Measurements from ENCODE around the gene HP1BP3.

The HP1BP3 gene

GRCh38 chr1:20703124-20703756 lies 83.9 kb downstream of the HP1BP3 start:
- H3K4me1 ChIP-seq (ENCODE audit: low read length), result no peaks in the 10 kb centered on the region
- H4K20me1 ChIP-seq (ENCODE audit: insufficient read depth, low read length), result no peaks in the 10 kb centered on the region
- H3K4me2 ChIP-seq (ENCODE audit: low read length), result no peak overlapping the region
- H2AFZ ChIP-seq (ENCODE audit: low read depth, low read length), result no peak overlapping the region
- TF ChIP-seq EZH2phosphoT487 (IDR thresholded peaks at IDR 0.05; ENCODE audit: low read depth), result no peak
- TF ChIP-seq, protein P1, sequence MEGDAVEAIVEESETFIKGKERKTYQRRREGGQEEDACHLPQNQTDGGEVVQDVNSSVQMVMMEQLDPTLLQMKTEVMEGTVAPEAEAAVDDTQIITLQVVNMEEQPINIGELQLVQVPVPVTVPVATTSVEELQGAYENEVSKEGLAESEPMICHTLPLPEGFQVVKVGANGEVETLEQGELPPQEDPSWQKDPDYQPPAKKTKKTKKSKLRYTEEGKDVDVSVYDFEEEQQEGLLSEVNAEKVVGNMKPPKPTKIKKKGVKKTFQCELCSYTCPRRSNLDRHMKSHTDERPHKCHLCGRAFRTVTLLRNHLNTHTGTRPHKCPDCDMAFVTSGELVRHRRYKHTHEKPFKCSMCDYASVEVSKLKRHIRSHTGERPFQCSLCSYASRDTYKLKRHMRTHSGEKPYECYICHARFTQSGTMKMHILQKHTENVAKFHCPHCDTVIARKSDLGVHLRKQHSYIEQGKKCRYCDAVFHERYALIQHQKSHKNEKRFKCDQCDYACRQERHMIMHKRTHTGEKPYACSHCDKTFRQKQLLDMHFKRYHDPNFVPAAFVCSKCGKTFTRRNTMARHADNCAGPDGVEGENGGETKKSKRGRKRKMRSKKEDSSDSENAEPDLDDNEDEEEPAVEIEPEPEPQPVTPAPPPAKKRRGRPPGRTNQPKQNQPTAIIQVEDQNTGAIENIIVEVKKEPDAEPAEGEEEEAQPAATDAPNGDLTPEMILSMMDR (IDR thresholded peaks at IDR 0.05; ENCODE audit: low read depth, low read length), result no peak
- H3K9me3 ChIP-seq (ENCODE audit: insufficient read depth, low read length), result no peaks in the 10 kb centered on the region
- H3K4me3 ChIP-seq (ENCODE audit: low read length), result no peak overlapping the region
- no peaks in the 10 kb centered on the region for H3K27me3 ChIP-seq (ENCODE audit: low read depth, low read length)
- H3K9ac ChIP-seq (ENCODE audit: low read length), result no peak overlapping the region
- H3K79me2 ChIP-seq (ENCODE audit: low read length), result no peaks in the 10 kb centered on the region
- H3K27ac ChIP-seq (ENCODE audit: low read length), result no peak overlapping the region
- H3K36me3 ChIP-seq (replicated peaks; ENCODE audit: low read depth, low read length), result no peaks in the 10 kb centered on the region

DNA sequence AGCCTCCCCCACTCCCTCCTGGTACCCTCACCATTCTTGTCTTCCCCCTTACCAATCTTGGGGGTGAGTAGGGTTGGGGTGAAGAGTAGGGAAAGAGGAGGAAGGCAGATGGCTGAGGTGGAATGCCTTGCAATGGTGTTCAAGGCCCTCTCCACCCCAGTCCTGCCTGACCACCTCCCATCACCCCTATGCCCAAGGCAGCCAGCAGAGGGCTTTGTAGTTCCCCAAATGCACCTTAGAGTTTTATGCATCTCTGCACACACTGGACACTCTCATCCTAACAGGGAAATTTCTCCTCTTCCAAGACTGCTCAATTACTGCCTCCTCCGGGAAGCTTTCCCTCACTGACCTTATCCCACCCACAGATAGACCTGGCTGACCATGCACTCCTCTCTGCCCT lies 84.7 kb downstream of the HP1BP3 start:
- Histone ChIP-seq H3K4me1 (ENCODE audit: low read length) (no peaks in the 10 kb centered on the region), H3K9ac (ENCODE audit: low read length) (no peak overlapping the region), H3K36me3 (replicated peaks; ENCODE audit: low read depth, low read length) (no peaks in the 10 kb centered on the region), H3K4me2 (ENCODE audit: low read length) (no peak overlapping the region), H2AFZ (ENCODE audit: low read depth, low read length) (no peak overlapping the region), H3K27me3 (ENCODE audit: low read depth, low read length) (no peaks in the 10 kb centered on the region), H4K20me1 (ENCODE audit: insufficient read depth, low read length) (no peaks in the 10 kb centered on the region), H3K4me3 (ENCODE audit: low read length) (no peak overlapping the region), H3K27ac (ENCODE audit: low read length) (no peak overlapping the region), H3K9me3 (ENCODE audit: insufficient read depth, low read length) (no peaks in the 10 kb centered on the region), H3K79me2 (ENCODE audit: low read length) (no peaks in the 10 kb centered on the region)
- TF ChIP-seq EZH2phosphoT487 (IDR thresholded peaks at IDR 0.05; ENCODE audit: low read depth), result no peak
- TF ChIP-seq, protein P1 (IDR thresholded peaks at IDR 0.05; ENCODE audit: low read depth, low read length), result no peak

DNA sequence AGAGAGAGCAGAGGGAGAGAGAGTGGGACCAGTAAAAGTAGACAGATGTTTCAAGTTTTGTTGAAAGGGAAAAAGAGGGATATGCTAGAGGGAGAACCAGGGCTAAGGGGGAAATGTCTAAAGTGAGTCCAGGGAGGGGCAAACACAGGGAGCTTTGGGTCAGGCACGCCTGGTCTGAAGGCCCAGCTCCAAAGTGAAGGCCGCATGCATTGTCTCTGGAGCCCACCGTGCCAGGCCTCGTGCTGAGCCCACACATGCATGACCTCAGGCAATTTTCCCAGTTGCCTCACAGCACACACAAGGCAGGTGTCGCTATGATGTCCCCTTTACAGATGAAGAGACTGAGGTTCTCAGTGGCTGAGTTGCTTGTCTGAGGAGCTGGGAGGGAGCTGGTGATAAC lies 85.3 kb downstream of the HP1BP3 start:
- no peak overlapping the region for H3K4me3 ChIP-seq (ENCODE audit: low read length)
- no peaks in the 10 kb centered on the region for H3K36me3 ChIP-seq (replicated peaks; ENCODE audit: low read depth, low read length)
- H4K20me1 ChIP-seq (ENCODE audit: insufficient read depth, low read length), result no peaks in the 10 kb centered on the region
- H3K27ac ChIP-seq (ENCODE audit: low read length), result no peak overlapping the region
- no peaks in the 10 kb centered on the region; the same call in 1 of the 2 replicates for H3K4me1 ChIP-seq (ENCODE audit: low read length)
- H3K9me3 ChIP-seq (ENCODE audit: insufficient read depth, low read length), result no peaks in the 10 kb centered on the region
- H3K4me2 ChIP-seq (ENCODE audit: low read length), result no peak overlapping the region
- no peaks in the 10 kb centered on the region for H3K27me3 ChIP-seq (ENCODE audit: low read depth, low read length)
- no peak for TF ChIP-seq EZH2phosphoT487 (IDR thresholded peaks at IDR 0.05; ENCODE audit: low read depth)
- TF ChIP-seq, protein P1 (IDR thresholded peaks at IDR 0.05; ENCODE audit: low read depth, low read length), result no peak
- H3K79me2 ChIP-seq (ENCODE audit: low read length), result no peaks in the 10 kb centered on the region
- no peak overlapping the region for H3K9ac ChIP-seq (ENCODE audit: low read length)
- H2AFZ ChIP-seq (ENCODE audit: low read depth, low read length), result no peak overlapping the region

DNA sequence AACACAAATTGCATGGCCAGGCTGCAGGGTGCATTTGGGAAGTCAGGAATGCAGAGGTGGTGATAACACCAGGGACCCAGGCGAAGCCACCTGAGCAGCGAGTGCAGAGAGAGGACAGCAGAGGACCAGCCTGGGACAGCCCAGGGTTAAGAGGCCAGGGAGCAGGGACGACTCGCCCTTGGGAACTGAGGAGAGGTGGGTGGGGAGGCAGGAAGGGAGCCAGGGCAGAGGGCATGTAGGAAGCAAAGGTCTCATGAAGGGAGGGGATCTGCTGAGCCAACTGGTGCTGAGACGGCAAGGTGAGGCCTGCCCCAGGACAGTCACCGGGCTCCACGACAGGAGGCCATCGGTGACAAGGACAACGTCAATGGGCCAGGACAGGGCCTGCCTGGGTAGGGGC lies 85.7 kb downstream of the HP1BP3 start:
- no peak overlapping the region for H3K4me2 ChIP-seq (ENCODE audit: low read length)
- H3K4me3 ChIP-seq (ENCODE audit: low read length), result no peak overlapping the region
- no peaks in the 10 kb centered on the region for H3K27me3 ChIP-seq (ENCODE audit: low read depth, low read length)
- H3K4me1 ChIP-seq (ENCODE audit: low read length), result no peaks in the 10 kb centered on the region; the same call in 1 of the 2 replicates
- no peak overlapping the region for H2AFZ ChIP-seq (ENCODE audit: low read depth, low read length)
- H3K9ac ChIP-seq (ENCODE audit: low read length), result no peak overlapping the region
- no peaks in the 10 kb centered on the region for H3K9me3 ChIP-seq (ENCODE audit: insufficient read depth, low read length)
- no peaks in the 10 kb centered on the region for H3K36me3 ChIP-seq (replicated peaks; ENCODE audit: low read depth, low read length)
- H4K20me1 ChIP-seq (ENCODE audit: insufficient read depth, low read length), result no peaks in the 10 kb centered on the region
- H3K79me2 ChIP-seq (ENCODE audit: low read length), result no peaks in the 10 kb centered on the region
- H3K27ac ChIP-seq (ENCODE audit: low read length), result no peak overlapping the region
- TF ChIP-seq, protein P1 (IDR thresholded peaks at IDR 0.05; ENCODE audit: low read depth, low read length), result no peak
- no peak for TF ChIP-seq EZH2phosphoT487 (IDR thresholded peaks at IDR 0.05; ENCODE audit: low read depth)
